GM19239 (cell line): Measurements from ENCODE around the gene KRT73.
"Not testable (repeated sequence)": the region's sequence is repeated elsewhere in the genome, so short reads cannot be mapped to it uniquely, and the experiment has no call there.

Experiments used
- DNase-seq: peaks from one replicate; pipeline ENCODE4 v3.0.0; 2011; ENCODE audit warnings: low spot score; ENCODE audit not compliant: insufficient read length
- FAIRE-seq: peaks from 2 replicates; lab custom pipeline; 2011; peaks lifted over from hg19 to GRCh38; lab: Jason Lieb, UNC

The KRT73 gene

DNA sequence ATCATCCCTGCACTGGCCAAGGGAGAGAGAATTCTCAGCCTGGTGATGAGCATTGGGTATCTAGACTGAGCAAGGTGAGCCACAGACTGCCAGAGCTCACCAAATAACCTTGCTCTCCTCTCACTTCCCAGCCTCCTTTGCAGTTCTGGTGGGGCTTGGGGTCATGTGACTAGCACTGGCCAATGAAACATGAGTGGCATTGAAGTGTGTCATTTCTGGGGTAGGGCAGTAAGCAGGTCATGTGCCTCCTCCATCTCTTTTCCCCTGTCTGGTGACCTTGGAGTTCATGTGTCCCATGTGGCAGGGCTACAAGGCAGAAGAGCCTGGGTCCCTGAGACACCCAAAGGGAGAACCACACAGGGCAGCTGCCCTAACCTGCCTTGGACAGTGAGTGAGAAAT is 13.5 kb downstream of the KRT73 start:
- FAIRE-seq = no peak

DNA sequence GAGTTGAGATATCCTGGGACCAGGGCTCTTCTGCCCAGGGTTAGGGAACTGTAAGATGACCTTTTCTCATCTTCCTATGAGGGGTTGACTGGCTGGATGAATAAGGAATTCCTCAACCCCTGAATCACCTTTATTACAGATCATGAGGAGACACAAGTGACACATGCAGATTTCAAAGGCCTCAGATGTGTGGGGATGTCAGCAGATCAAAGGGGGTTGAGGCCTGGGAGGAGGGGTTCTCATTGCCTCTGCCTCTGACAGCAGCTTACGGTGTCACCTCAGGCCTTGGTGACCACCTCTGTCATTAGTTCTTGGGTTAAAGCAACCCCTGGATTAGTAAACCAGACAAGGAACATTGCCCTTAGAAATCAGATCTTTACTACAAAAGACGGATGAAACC is 15.0 kb downstream of the KRT73 start:
- DNase-seq = no peak
- FAIRE-seq = no peak

More for the DNA sequence above, 13.5 kb downstream of the KRT73 start:
- no peak for DNase-seq

GRCh38 chr12:52602552-52602951 is 15.8 kb downstream of the KRT73 start:
- DNase-seq (no peak), FAIRE-seq (no peak)

DNA sequence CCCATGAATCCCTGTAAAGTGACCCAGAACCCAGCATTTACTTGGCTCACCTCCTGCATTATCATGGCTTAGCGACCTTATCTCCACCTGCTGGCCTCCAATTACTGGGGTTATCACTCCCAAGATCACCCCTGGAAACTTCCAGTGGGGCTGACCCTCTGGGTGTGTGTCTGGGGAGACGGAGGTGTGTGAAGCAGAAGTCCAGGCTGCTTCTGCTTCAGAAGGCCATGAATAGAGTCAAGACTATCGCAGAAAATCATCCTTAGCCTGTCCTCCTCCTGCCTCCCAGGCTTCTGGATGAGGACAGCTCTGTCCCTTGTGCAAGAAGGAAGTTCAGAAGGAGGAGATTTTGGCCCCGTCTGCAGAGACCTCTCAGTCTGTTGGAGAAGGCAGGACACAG is 16.7 kb downstream of the KRT73 start:
- DNase-seq = no peak
- FAIRE-seq = no peak

DNA sequence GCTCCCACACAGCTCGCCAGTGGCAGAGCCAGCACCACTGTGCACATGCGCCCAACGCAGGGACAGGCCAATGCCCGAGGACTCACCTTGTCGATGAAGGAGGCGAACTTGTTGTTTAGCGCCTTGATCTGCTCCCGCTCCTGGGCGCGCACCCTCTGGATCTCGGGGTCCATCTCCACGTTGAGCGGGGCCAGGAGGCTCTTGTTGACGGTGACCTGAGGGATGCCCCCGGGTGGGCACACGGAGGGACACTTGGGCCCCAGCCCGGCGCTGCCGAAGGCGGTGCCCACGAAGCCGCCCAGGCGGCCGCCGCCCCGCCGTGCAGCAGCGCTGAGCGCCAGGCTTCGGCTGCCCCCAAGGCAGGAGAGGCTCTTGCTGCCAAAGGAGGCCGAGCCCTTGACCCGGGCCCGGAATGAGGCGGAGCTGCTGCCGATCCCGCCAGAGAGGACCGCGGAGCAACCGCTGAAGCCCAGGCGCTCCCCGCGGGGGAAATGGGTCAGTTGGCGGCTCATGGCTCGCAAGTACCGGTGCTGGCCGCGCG is 17.3 kb downstream of the KRT73 start, which contains the start of gene KRT72:
TSS of gene KRT72 (minus strand) at position 523 of the 541 bp plus-strand sequence. CDS start at position 512, 11 bp downstream.
- no peak for FAIRE-seq
- DNase-seq = no peak

DNA sequence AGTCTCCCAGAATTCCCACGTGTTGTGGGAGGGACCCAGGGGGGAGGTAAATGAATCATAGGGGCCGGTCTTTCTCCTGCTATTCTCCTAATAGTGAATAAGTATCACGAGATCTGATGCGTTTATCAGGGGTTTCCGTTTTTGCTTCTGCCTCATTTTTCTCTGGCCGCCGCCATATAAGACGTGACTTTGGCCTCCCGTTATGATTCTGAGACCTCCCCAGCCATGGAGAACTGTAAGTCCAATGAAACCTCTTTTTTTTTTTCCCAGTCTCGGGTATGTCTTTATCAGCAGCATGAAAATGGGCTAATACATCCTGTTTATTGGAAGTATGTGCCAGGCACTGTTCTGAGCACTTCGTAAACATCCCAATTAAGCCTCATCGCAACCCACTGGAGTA is 17.9 kb downstream of the KRT73 start:
- FAIRE-seq (no peak), DNase-seq (no peak)

GRCh38 chr12:52600071-52600470 is 18.3 kb downstream of the KRT73 start:
- no peak for DNase-seq
- no peak for FAIRE-seq

- no peak for FAIRE-seq
These were observed 19.4 kb downstream of the KRT73 start for GRCh38 chr12:52598966-52599365.

GRCh38 chr12:52594237-52594636 is 24.1 kb downstream of the KRT73 start:
- not testable (repeated sequence) for DNase-seq, FAIRE-seq

More at GRCh38 chr12:52598966-52599365, 19.4 kb downstream of the KRT73 start:
- no peak for DNase-seq

DNA sequence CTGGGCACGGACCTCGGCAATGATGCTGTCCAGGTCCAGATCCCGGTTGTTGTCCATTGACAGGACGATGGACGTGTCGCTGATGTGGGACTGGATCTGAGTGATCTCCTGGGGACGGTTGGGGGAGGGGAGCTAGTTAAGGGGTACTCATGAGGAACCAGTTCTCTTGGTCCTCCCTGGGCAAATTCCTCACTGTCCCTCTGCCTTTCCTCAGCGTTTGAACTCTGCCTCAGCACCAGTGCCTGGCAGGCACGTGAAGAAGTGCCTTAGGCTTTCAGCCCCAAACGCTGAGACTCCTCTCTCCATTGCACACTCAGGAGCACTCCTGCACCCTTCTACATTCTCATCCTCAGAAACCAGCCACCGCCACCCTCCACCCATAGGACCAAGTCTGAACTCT is 26.8 kb downstream of the KRT73 start:
- DNase-seq (no peak), FAIRE-seq (no peak)

DNA sequence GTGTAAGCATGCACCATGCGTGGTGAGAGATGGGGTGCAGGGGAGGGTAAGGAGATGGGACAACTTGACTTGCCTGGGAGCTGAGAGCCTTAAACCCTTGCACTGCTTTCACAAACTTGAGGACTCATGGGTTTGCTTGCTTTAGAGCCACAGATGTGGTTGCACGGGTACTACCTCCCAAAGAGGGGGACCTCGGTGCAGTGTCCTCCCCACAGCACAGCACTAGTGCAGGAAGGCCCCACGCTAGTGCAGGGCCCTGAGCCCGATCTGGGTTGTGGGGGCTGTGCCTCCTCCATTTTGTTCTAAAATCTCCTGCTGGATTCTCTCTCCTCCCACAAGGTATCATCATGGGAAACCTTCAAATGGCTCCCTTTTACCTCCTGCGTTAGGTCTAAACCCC is 28.3 kb downstream of the KRT73 start:
- no peak for FAIRE-seq
- DNase-seq = no peak

DNA sequence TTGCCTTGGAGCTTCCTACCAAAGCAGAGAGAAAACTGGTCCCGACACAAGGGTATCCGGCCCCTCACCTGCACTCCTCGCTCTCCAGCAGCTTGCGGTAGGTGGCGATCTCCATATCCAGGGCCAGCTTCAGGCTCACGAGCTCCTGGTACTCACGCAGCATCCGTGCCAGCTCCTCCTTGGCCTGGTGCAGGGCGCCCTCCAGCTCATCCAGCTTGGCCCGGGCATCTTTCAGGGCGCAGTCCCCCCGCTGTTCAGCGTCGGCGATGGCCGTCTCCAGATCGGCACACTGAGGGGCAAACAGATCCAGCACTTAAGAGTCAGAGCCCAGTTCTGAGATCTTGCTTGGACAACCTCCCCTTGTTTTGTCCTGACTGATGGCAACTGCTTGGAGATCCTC is 30.8 kb downstream of the KRT73 start:
- DNase-seq (no peak), FAIRE-seq (no peak)

DNA sequence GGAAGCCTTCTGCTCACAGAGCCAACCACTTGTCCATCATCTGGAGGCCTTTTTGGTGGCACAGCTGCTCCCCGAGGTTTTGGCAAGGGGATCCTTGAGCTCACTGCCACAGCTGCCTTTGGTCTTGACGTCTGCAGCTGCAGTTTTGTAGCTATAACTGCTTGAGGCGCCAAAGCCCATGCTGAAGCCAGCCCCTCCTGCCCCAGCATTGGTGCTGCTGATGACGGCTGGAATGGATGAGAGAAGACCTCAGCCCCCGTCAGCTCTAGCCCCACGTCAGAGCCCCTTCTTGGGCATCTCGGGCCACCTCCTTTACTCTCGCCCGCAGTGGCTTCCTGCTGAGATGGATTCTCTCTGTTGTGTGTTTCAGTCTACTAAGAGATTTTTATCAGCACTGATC is 32.4 kb downstream of the KRT73 start:
- DNase-seq (no peak), FAIRE-seq (no peak)

DNA sequence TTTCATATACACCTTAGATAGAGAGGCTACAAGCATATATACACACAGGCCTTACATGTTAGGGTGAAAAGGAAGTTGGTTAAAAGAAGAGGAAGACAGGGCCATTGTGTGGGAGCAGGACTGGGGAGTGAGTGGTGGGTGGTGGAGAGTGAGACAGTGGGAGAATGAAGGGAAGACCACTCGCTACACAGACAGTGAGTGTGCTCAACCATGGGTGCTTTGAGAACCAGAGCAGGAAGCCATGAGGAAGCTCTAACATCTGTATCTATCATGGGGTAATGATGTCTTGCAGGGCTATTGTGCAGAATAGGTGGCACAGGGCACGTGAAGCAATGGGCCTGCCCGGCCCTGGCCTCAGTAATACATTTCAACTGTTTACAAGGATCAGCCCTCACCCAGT is 33.3 kb downstream of the KRT73 start:
- no peak for DNase-seq
- no peak for FAIRE-seq

DNA sequence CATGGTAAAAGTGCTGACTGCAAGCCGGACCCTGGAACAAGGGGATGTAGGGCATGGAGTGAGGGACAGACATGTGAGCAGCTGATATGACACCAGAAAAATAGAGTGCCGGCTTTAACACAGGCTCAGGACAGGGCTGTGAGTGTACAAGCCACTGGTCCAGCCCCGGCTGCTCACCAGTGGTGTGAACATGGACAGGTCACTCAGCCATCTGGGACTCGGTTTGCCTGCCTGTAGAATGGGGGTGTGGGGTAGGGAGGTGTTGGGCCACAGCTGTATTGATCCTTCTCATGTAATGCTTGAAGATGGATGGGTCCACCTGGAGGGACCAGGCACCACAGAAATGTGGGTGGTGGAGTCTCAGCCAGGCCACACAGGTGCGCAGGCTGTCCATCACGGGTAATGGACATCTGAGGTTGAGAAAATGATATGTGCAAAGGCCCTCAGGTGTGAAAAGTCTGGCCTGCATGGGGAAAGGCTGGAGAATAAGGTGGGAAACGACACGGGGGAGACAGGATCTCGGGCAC is 34.1 kb downstream of the KRT73 start:
- no peak for DNase-seq
- FAIRE-seq = no peak

DNA sequence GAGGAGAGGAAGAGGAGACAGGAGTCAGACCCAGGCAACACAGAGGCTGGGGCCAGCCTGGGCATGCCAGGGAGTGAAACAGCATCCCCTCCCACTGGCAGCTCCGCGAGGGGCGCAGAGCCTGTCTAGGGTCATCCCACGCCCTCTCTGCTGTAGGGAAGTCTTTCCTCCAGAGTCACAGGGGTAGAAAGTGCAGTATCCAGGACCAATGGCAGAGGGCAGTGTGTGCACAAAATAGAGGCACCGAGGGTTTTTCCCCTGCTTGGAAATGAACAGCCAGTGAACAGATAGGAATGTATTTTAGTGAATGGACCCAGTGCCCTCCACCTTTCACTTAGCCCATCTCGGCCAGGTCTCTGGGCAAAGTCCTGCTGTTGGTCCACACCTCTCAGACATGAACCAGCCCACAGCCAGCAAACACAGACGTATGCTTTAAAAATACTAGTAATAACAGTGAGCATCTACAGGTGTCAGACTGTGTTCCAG is 35.3 kb downstream of the KRT73 start:
- FAIRE-seq = no peak
- peak; percentile 26 for DNase-seq

DNA sequence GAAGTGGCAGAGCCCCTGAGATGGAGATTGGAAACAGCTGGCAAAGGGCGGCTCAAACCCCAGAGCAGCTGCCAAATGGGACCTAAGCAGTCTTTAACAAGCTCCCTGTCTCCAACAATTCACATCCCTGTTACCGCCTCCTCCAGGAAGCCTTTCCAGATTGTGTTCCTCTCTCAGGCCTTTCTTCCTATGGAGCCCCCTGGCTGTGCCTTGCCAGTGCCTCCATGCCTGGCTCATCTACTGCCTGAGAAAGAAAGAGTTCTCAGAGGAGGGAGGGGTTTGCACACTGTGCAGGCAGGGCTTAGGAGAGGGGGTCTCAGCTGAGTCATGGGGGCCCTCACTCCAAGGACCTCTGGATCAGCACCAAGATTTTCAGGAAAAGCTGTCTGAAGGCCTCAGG is 35.9 kb downstream of the KRT73 start:
- DNase-seq (no peak), FAIRE-seq (no peak)

DNA sequence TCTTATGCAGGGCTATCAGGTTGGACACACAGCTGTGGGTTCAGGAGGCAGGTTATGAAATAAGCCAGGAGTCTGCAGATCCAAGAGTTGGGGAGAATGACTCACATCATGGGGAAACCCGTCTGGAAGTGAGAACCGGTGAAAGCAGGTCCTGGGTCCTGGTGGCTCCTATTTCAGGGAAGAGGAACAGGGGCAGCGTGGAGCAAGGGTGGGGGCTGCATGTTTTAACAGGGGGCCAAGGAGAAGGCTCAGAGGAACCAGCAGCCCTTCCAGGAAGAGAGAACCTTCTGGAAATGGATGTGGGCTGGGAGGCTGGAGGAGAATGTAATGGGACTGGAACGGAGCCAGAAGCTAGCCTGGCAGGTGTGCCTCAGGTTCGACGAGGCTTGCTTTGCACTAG is 36.9 kb downstream of the KRT73 start:
- DNase-seq (no peak), FAIRE-seq (no peak)

GRCh38 chr12:52581066-52581465 is 37.3 kb downstream of the KRT73 start:
- FAIRE-seq = no peak
- DNase-seq = no peak

DNA sequence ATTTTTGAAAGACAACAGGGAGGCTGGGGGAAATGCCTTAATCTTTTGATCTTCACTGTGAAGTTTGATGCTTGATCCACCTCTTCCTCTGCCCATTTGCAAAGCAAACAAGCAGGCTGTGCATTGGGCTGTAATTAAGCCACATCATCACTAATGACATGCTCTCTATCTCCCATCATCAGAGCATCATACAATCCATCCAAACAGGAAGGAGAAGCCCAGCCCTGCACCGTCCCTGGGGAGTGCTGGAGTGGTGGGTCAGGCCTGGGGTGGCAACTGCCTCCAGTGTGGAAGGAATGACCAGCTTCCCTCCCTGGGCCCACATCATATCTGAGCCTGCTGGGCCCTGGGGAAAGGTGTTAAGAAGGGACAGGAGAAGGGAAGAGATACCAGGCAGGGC is 37.9 kb downstream of the KRT73 start:
- DNase-seq (no peak), FAIRE-seq (no peak)

DNA sequence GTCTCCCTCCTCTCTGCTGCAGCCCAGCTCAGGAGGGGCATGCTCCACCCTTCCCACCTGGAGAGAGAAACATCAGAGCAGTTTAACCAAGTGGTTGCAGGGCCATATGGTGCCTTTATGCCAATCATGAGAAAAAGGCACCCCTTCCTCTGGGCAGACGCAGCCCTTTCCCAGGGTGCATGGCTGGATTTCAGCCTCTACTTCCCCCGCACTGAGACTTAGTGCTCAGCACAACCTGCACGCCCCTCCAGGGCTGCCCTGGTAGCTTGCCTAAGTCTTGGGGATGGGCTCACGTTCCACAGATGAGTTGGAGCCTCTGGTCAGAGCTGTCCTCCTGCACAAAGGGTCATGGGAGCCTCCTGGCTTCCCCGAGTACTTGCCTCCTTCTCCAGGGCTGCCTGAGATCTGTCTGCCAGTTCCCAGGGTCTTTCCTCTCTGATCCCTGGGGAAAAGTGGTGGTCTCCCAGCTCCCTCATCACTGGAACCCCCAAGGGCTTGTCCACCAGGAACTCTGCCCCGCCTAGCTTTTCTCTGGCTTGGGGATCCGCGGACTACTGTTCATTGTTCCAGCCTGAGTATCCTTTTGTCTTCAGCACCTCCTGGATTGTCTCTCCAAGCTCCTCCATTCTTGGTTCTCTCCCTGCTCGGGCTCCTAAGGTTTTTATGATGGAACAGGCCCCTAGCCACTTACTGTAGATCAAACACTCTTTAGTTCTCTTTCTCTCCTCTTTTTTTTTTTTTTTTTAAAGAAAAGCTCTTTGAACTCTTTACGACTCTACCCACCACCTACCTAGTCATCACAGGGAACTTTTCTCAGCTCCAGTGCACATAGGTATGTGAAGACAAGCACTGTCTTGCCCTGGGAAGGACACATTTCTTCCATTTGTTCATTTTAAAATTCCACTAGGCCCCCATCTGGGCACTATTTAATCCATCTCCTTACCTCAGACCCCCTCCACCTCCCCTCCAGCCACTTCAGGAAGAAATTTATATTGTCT is 38.6 kb downstream of the KRT73 start:
- DNase-seq (no peak), FAIRE-seq (no peak)
